SH-SY5Y (cell line): Measurements from ENCODE around the gene MAN1C1.

Source experiments
- GATA2 ChIP-seq: IDR thresholded peaks from 2 replicates; pipeline ENCODE4 v1.6.1; 2011; ENCODE audit warnings: mild to moderate bottlenecking, low read depth, low read length
- GATA3 ChIP-seq: IDR thresholded peaks from 2 replicates; pipeline ENCODE4 v1.6.1; 2011; ENCODE audit warnings: low read depth, mild to moderate bottlenecking, low read length, moderate library complexity

The MAN1C1 gene

DNA sequence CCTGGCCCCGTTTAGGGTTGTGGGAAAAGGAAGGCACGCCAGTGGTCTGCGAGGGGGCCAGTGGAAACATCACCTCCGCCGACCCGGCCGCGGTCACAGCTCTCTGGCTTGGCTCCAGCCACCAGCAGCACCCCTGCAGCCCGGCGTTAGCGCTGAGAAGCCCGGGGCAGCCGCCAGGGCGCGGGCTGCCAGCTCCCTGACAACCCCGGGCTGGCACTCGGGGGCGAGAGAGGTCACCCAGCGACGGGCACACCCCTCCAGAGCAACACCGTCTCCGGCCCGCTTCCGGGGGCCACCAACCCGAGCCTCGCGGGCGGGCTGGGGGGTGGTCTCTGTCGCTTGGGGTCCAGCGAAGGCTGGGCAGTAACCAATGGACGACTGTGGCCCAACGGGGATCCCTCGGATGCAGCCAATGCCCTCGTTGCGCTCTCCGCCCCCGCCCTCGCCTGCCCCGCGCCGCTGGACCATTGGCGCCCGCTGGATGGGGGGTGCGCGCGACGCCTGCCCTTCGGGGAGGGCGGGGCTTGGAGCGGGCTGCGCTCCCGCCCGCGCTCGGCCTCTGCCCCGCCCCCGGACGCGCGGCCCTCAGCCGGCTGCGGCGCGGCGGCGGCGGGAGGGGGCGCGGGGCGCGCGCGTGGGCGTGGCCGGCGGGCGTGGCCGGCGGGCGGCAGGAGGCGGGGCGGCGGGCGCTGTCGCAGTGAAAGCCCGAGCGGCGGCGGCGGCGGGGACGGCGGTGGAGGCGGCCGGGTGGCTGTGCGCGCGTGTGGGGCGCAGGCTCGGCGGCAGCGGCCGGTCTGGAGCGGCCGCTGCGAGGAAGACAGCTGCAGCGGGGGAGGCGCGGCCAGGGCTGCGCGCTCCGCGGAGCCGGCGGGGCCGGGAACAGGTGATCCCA is at the start of gene MAN1C1:
Gene MAN1C1, plus strand, starts transcription at position 697 of the 892 bp plus-strand sequence. CDS start 1,007 bp downstream, outside the sequence.
- no peak for TF ChIP-seq GATA2
- TF ChIP-seq GATA3, result no peak

DNA sequence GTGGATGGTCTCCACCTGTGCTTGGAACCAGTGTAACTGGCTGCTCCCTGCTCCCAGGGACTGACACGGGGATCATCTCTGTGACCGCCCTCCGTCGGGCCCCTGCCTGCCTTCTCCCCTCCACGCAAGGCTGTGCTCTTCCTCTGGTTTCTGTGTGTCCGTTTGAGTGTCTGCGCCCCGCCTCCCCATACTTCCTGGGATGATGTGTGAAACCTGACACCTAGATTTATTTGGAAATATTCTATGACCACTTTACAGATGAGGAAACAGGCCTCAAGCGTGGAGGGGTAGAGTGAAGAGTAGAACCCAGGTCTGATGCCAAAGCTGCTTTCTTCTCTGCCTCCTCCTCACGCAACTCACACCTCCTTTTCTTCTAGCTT is 48.9 kb upstream of the MAN1C1 start:
- TF ChIP-seq GATA2, result no peak

DNA sequence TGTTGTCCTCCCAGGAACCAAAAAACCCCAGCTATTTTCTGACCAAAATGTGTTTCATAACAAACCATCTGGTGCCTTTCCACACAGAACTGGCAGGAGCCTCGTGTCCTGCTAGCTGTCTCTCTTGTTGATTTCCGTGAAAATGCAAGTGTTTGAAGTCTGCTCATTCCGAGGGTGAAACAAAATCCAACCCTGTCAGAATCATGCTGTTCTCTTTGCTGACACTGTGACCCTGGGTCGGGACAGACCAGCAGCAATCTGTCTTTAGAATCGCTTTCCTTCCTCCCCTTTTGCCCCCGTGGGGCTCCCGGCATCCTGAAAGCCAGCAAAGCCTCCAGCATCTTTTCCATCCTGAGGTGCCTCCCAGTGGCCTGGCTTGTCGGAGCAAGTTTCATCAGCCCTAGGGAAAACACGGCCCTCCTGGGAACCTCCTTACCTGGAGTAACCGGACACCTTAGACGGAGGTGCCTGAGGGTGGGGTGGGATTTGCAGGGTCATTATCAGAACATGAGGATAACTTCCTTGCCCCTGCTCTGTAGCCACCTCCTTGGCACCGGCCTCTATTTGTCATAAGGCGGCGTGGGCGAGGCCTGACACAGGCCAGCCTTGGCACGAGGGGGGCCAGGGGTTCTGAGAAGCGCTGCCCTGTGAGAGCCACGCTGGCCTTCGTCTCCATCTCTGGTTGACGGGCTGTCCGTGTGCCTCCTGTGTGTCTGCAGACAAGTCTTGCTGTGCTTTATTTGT is 48.3 kb upstream of the MAN1C1 start:
- no peak for TF ChIP-seq GATA3
- no peak for TF ChIP-seq GATA2

DNA sequence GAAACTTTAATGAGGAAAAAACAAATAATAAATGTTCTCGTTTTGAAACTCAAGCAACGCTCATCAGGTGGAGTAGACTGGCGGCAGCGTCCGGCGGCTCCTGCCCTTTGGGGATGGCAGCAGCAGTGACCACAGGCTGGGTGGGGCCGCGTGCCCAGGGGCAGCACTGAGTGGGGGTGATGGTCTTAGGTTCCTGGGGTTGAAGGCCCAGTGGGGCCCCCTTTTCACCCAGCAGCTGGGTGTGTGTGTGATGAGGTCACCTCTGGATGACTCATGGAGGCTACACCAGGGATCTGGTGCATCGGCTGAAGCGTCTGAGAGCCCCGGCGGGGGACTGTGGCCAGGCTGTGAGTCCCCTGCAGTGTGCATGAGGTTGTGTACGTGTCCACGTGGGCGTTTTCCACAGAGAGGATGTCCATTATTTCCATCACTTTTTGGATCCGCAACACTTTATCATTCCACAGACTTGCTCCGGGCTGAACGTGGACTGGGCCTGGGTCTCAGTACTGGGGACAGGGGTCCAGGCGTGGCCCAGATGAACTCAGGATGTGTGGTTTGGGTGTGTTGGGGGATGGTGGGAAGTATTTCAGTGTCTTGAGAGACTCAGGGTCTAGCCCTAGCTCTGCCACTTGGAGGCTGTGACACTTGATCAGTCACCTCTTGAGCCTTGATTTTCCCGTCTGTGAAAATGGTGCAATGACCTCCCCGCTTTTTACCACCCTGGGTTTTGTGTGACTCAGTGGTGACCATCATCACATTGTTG is 47.6 kb upstream of the MAN1C1 start:
- TF ChIP-seq GATA2 (no peak), GATA3 (no peak)

DNA sequence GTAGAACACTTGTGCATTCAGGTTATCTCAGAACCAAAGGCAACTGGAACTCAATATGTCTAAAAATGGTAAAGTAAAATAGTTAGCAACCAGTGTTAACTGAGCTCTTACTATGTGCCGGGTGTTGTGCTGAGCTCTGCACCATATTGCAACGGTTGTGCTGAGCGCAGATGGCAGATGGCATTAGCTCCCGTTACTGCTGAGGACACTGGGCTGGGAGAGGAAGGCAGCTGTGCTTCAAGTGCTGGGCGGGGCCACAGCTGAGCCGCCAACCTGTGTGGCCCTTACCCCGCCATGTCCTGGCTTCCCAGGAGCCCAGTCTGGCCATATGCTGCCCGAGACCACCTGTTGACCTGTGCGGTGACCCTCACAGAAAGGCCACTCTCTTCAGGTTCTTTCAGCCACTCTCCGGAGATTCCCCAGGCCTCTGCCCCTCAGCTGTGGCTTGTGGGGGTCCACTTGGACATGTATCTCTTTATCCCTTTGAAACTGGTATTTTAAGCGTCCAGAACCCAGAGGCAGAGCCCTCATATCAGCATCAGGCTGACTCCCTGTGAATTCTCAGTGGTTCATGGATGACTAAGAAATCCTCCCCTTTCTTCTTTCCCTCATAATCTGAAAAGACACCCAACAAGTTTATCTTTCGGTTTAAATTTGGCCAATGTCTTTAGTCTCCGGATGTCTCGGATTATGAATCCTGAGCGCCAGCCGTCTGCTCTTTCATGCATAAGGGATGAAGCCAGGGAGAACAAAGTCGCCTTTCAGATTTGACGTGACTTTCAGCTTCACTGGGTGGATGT is 46.8 kb upstream of the MAN1C1 start:
- no peak for TF ChIP-seq GATA3
- no peak for TF ChIP-seq GATA2

DNA sequence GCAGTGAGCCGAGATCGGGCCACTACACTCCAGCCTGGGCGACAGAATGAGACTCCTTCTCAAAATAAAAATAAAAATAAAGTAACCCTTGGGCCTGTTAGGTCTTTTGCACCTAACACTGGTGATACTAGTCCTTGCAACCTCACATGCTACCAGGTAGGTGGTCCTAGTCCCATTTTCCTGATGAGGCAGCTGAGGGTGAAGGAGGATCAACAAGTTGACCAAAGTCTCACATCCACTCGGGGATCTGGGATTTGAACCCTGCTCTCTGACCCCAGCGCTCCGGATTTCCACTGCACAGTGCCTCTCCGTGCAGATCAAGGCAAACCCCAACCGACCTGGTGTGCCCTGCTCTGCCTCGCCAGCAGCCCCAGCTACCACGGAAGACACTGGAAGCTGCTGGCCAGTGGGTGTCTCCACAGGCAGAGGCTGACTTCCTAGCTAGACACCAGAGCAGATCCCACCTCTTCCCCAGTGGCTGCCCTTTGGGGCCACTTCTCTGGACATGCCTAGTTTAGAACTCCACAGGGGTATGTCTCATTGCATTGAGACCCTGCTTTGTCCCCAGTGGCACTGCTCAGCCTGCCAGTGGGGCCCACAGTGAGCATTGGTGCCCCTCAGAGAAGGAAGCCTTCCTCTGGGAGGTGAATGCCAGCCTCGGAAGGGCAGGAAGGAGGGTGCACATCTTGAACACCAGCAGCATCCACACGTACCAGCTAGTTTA is 45.6 kb upstream of the MAN1C1 start:
- TF ChIP-seq GATA3, result no peak
- TF ChIP-seq GATA2, result no peak

DNA sequence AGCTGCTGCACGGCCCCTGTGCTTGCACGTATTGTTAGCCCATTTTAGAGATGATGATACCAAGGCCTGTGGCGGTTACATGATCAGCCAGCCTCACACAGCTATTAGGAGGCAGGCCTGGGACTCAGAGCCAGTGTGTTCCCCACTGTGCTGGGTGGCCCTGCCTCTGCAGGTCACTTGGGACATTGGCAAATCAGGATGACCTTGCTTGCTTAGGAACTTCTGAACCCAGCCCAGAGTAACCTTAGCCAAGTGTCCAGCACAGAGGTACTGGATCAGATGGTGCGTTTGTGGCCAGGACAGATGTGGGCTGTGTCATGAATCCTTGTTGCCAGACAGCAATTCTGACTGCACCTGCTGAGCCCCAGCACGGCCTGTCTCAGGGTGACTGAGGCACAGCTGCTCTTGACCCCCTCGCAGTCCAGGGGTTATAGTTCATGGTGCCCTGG is 45.0 kb upstream of the MAN1C1 start:
- TF ChIP-seq GATA2 (no peak), GATA3 (no peak)

DNA sequence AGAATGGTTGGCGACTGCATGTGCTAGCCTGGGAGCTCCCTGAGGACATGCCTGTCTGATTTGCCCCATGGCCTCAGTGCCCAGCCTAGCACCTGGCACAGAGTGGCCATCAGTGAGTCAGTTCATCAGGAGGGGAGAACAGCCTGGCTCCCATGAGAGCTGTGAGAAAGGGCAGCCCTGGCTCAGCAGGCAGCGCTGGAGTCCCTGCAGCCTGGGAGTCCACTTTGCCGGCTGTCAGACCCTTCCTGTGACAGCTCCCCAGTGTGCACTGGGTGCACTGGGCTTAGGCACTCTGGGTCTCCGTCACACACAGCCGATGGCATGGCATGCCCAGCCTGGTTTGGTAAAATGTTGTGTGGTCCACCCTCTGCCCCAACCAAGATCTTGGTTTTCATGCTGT is 44.5 kb upstream of the MAN1C1 start:
- TF ChIP-seq GATA2 (no peak), GATA3 (no peak)

DNA sequence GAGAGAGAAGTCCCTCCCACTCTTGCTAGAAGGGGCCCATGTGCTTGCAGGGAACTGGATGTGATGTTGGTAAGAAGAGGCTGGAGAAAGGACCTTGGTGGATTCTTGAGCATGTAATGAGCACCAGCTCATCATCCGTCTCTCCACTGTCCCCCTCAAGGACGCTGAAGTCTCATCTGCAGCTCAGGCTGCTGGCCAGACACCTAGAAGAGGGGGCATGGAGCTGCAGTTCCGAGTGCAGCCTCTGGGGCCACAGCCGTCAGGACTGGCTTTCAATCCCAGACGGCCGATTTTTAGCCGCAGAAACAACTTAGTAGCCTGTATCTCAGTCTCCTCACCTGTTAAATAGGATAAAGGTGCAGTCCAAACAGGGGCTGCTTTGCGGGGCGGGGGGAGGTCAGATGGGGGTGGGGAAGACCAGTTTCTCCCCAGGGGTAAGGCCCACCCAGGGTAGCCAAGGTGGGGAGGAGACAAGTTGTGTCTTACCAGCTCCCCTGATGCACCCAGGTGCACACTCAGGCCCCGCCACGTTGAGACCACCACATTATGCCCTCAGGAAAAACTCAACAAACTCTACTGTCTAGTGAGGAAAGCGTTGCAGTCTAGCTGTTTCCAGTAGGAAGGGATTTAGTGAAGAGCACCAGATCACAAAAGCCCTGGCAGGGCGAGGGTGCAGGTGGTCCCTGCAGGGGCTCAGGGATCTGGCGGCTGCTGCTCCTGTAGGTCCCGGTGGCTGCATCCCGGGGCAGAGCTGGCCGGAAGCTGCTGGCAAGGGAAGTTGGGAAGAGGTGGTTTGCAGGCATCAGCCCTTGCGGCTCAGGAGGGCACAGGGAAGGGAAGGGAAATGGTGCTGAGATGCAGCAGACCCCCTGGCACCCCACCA is 43.6 kb upstream of the MAN1C1 start:
- TF ChIP-seq GATA3, result no peak
- TF ChIP-seq GATA2, result no peak

DNA sequence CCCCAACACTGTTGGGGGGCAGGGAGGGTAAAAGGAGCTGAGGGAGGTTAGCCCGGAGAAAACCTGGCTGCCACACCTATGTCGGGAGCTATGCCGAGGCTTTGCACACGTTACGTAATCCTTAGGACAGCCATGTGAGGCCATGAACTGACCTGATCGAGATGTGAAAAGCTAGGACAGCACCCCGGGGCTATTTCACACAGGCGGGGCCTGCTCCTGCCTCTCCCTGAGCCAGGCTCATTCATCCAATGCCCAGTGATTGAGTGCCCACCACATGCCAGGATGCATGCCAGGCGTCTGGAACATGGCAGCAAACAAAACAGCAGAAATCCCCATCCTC is 43.0 kb upstream of the MAN1C1 start:
- no peak for TF ChIP-seq GATA3
- no peak for TF ChIP-seq GATA2

DNA sequence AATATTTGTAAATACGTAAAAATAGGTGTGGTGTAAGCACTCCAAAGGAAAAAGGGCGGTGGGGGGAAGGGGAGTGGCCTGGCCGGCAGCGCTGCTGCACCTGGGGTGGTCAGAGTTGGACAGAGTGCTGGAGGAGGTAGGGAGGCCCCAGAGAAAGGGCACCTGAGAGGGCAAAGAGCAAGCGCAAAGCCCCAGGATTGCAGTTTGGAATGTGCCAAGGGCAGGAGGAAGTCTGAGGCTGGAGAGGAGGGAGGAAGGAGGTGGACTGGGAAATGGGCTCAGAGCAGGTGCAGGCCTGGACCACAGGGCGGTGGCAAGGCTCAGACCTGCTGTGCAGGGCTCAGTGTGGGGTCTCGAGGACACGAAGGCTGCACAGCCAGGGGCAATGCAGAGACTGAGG is 42.6 kb upstream of the MAN1C1 start:
- TF ChIP-seq GATA3 (no peak), GATA2 (no peak)

DNA sequence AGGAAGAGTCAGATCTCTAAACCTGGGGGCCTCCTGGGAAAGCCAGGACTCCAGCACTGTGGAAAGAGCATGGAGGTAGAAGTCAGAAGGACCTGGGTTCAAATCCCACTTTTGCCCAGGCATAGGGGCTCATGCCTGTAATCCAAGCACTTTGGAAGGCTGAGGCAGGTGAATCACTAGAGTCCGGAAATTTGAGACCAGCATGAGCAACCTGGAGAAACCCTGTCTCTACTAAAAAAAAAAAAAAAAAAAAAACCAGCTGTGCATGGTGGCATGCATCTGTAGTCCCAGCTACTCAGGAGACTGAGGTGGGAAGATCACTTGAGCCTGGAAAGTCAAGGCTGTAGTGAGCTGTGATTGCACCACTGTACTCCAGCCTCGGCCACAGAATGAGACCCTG is 41.4 kb upstream of the MAN1C1 start:
- no peak for TF ChIP-seq GATA2
- TF ChIP-seq GATA3, result no peak
